K562 (cell line): Measurements from ENCODE around the gene TCF15. TPM values are rescaled to one million over a fixed set of nuclear protein-coding genes. Genes with fewer than 3 reads are reported as not detected.

ENCODE experiments used
- CBX2 ChIP-seq: fragments of 200-600 bp; sonication (generic); IDR thresholded peaks from one replicate; pipeline ENCODE4 v1.6.1; 2012; ENCODE audit warnings: mild to moderate bottlenecking, low read length, inconsistent platforms; ENCODE audit not compliant: insufficient read depth, poor library complexity, severe bottlenecking
- ELF1 ChIP-seq: fragments of 200-800 bp; sonication (Bioruptor generic); IDR thresholded peaks from 2 replicates; pipeline ENCODE4 v1.6.1; 2016; ENCODE audit warnings: missing genetic modification characterization, missing compliant biosample characterization
- ESRRA ChIP-seq: fragments of 450-650 bp; IDR thresholded peaks from 2 replicates; pipeline ENCODE4 v1.6.1; 2014; ENCODE audit warnings: low read depth, mild to moderate bottlenecking, moderate library complexity, borderline replicate concordance
- EWSR1 ChIP-seq: fragments of 450-650 bp; IDR thresholded peaks from 2 replicates; pipeline ENCODE4 v1.6.1; 2018; ENCODE audit warnings: borderline replicate concordance, mild to moderate bottlenecking, low read depth, moderate library complexity; ENCODE audit not compliant: partially characterized antibody
- HNRNPL ChIP-seq: fragments of 200-400 bp; formaldehyde crosslinking; IDR thresholded peaks from 2 replicates; pipeline ENCODE4 v1.6.1; 2017; ENCODE audit warnings: low read depth, mild to moderate bottlenecking, low read length
- KDM4B ChIP-seq, 2 experiments: fragments of 450-650 bp in 1 of 2; sonication (generic) in 1 of 2; IDR thresholded peaks; 2 replicates each; pipeline ENCODE4 v1.6.1; 2016 to 2017; ENCODE audit warnings: borderline replicate concordance in 2 of 2, antibody characterized with exemption in 1 of 2, low read depth in 1 of 2, mild to moderate bottlenecking in 1 of 2
- RBM25 ChIP-seq: fragments of 200-400 bp; formaldehyde crosslinking; IDR thresholded peaks from 2 replicates; pipeline ENCODE4 v1.6.1; 2018; ENCODE audit warnings: low read length, low read depth, moderate library complexity; ENCODE audit not compliant: severe bottlenecking
- SNAPC5 ChIP-seq: fragments of 250-450 bp; sonication (Bioruptor Pico); IDR thresholded peaks from 2 replicates; pipeline ENCODE4 v1.8.0; 2021; ENCODE audit warnings: moderate library complexity, mild to moderate bottlenecking, inconsistent platforms
- SRSF3 ChIP-seq: fragments of 200-400 bp; formaldehyde crosslinking; IDR thresholded peaks from 2 replicates; pipeline ENCODE4 v1.6.1; 2016; ENCODE audit warnings: mild to moderate bottlenecking, low read length, moderate library complexity; ENCODE audit not compliant: insufficient read depth
- SRSF7 ChIP-seq: fragments of 200-400 bp; formaldehyde crosslinking; optimal IDR thresholded peaks from 2 replicates; pipeline ENCODE3; 2017; ENCODE audit warnings: mild to moderate bottlenecking, low read depth, low read length
- THAP12 ChIP-seq: fragments of 250-450 bp; sonication (Bioruptor Pico); IDR thresholded peaks from 2 replicates; pipeline ENCODE4 v1.9.0; 2021; ENCODE audit warnings: mild to moderate bottlenecking, inconsistent platforms
- ZFX ChIP-seq: sonication (generic); formaldehyde crosslinking; IDR thresholded peaks from 2 replicates; pipeline ENCODE4 v1.8.0; 2022; ENCODE audit warnings: mild to moderate bottlenecking, missing genetic modification reagents, moderate library complexity
- ZNF408 ChIP-seq: fragments of 250-450 bp; sonication (Bioruptor Pico); IDR thresholded peaks from 2 replicates; pipeline ENCODE4 v1.4.0; 2020; ENCODE audit warnings: low read depth, mild to moderate bottlenecking, moderate library complexity
- ZNF668 ChIP-seq: fragments of 250-450 bp; sonication (Bioruptor Pico); IDR thresholded peaks from 2 replicates; pipeline ENCODE4 v1.8.0; 2022; ENCODE audit warnings: mild to moderate bottlenecking, inconsistent platforms
- polyA plus RNA-seq, 8 experiments: library from polyadenylated mRNA; depleted of rRNA in 4 of 8; stranded (reverse) in 5 of 8; unstranded in 3 of 8; fragments of >200 nt; fragmentation: Nextera tagmentation in 2 of 8; fragmentation: Illumina TruSeq in 1 of 8; extraction: Ambion mirVana in 2 of 8; extraction: Trizol in 1 of 8; gene quantifications; 2 replicates each; pipeline versions ENCODE4 v1.2.1 to v1.2.3, GENCODE V29; 2011 to 2014; ENCODE audit warnings: inconsistent platforms in 1 of 8, missing spikeins in 1 of 8
- total RNA-seq, 7 experiments: library from RNA; depleted of rRNA in 6 of 7; stranded (reverse); fragments of >200 nt in 6 of 7; fragmentation: Illumina TruSeq in 2 of 7; extraction: Trizol in 2 of 7; gene quantifications; 2 replicates each; pipeline versions ENCODE4 v1.2.1 to v1.2.3, GENCODE V29; 2011 to 2021; ENCODE audit warnings: low replicate concordance in 1 of 7

The TCF15 gene
- total and polyA plus RNA-seq, 9 of the 15 experiments (the other 6 are each of a cell fraction or from before 2014, with no cell fraction given): 0.04 to 5.0 (median 1.2) TPM

GRCh38 chr20:655726-656624 is 45.9 kb upstream of the TCF15 start (continued):
- TF ChIP-seq KDM4B (IDR thresholded peaks at IDR 0.05; ENCODE audit: borderline replicate concordance in 2 of 2, low read depth in 1 of 2) (no peak), ZFX (CRISPR knock-in tag) (0 out of 2 replicates have a peak, but pooled peaks have one; percentile 10), EWSR1 (no peak), ESRRA (peak; percentile 87; the same call in 1 of the 2 replicates), HNRNPL (no peak), SRSF3 (no peak), THAP12 (CRISPR knock-in tag) (no peak), SRSF7 (no peak), CBX2 (no peak), ELF1 (tag) (no peak), SNAPC5 (no peak), ZNF668 (no peak), ZNF408 (CRISPR knock-in tag) (no peak), RBM25 (peak; percentile 43)
